ENCODE measurements around the gene SHC3. TPM values are rescaled to one million over a fixed set of nuclear protein-coding genes. Genes with fewer than 3 reads are reported as not detected.
"Not testable (repeated sequence)": the region's sequence is repeated elsewhere in the genome, so short reads cannot be mapped to it uniquely, and the experiment has no call there.

The SHC3 gene
- total and polyA plus RNA-seq, 8 donors, result 0.15 to 1.7 (median 1.0) TPM

GRCh38 chr9:89218040-89218928 is 39.7 kb upstream of the SHC3 start:
- peak in 1 of 2 donors; percentile 56 for DNase-seq
- no peak for TF ChIP-seq POLR2AphosphoS5 (IDR thresholded peaks at IDR 0.05)
- TF ChIP-seq POLR2A (IDR thresholded peaks at IDR 0.05), result no peak
- TF ChIP-seq CTCF (IDR thresholded peaks at IDR 0.05), result no peak
- no peak for TF ChIP-seq EP300 (IDR thresholded peaks at IDR 0.05)
- H3K9me3 ChIP-seq, result no peaks in the 10 kb centered on the region
- no peaks in the 10 kb centered on the region for H3K36me3 ChIP-seq
- 38 to 55% (median 50%) methylated on average over 11 of the region's 11 CpGs for WGBS, 5 donors
- H3K4me3 ChIP-seq, result no peak overlapping the region
- H3K27me3 ChIP-seq, result no peaks in the 10 kb centered on the region
- intact Hi-C loops (cut with DNase I; ENCODE audit: low total_unique reads), result no loop called here
- H3K4me1 ChIP-seq, result peaks cover 0 to 10% (median 0%) of the 10 kb centered on the region in 4 donors
- H3K27ac ChIP-seq, result peak overlapping the region in 3 of 5 donors; percentile 5 to 40 (median 32)

DNA sequence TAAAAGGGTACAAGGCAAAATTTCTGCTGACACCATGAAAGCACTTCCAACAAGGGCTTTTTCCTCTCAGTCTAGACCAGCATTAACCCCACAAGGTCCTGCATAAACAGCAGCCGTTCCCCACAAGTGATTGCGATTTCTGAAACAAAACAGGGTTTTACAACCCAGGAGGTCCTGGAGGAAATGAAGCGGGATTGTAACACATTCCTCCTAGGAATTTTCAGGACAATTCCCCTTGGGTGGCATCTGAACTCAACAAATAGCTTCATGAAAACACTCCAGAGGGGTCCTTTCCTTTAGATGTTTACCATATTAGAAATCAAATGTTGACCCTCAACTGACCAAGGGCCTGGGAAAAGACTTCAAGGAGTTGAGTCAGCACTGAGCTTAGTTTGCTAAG is 36.7 kb upstream of the SHC3 start:
- H3K27ac ChIP-seq, result no peak overlapping the region
- 68 to 81% (median 77%) methylated on average over 3 of the region's 3 CpGs for WGBS, 5 donors
- H3K4me3 ChIP-seq, result no peak overlapping the region
- peaks cover 0 to 10% (median 0%) of the 10 kb centered on the region in 4 donors for H3K4me1 ChIP-seq
- intact Hi-C loops (cut with DNase I; ENCODE audit: low total_unique reads), result no loop called here
- no peak for DNase-seq
- no peaks in the 10 kb centered on the region for H3K27me3 ChIP-seq
- TF ChIP-seq EP300 (IDR thresholded peaks at IDR 0.05) (no peak), POLR2AphosphoS5 (IDR thresholded peaks at IDR 0.05) (no peak), POLR2A (IDR thresholded peaks at IDR 0.05) (no peak), CTCF (IDR thresholded peaks at IDR 0.05) (no peak)
- H3K36me3 ChIP-seq, result no peaks in the 10 kb centered on the region
- no peaks in the 10 kb centered on the region for H3K9me3 ChIP-seq

DNA sequence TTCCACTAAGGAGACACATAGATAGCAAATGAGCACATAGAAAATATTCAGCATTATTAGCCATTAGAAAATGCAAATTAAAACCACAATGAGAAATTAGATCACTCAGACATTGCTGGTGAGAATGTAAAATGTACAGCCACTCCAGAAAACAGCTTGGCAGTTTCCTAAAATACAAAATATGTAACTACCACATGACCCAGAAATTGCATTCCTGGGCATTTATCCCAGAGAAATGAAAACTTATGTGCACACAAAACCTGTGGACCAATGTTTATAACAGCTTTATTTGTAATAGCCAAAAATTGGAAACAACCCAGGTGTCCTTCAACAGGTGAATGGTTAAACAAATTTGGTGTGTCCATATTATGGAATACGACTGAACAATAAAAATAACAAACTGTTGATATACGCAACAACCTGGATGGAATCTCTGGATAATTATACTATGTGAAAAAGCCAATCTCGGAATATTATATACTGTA is 34.8 kb upstream of the SHC3 start:
- DNase-seq, result no peak
- no peak for TF ChIP-seq POLR2A (IDR thresholded peaks at IDR 0.05)
- no peak for TF ChIP-seq CTCF (IDR thresholded peaks at IDR 0.05)
- TF ChIP-seq EP300 (IDR thresholded peaks at IDR 0.05), result no peak
- no peak for TF ChIP-seq POLR2AphosphoS5 (IDR thresholded peaks at IDR 0.05)
- no peaks in the 10 kb centered on the region for H3K27me3 ChIP-seq
- no peak overlapping the region for H3K4me3 ChIP-seq
- WGBS, 5 donors, result 81 to 87% (median 81%) methylated on average over 3 of the region's 3 CpGs
- intact Hi-C loops (cut with DNase I; ENCODE audit: low total_unique reads), result no loop called here
- no peaks in the 10 kb centered on the region for H3K9me3 ChIP-seq
- no peaks in the 10 kb centered on the region for H3K36me3 ChIP-seq
- H3K27ac ChIP-seq, result no peak overlapping the region
- H3K4me1 ChIP-seq, result peaks cover 0 to 6% (median 0%) of the 10 kb centered on the region in 4 donors

GRCh38 chr9:89212171-89212570 is 33.6 kb upstream of the SHC3 start:
- Histone ChIP-seq H3K27me3 (no peaks in the 10 kb centered on the region), H3K9me3 (no peaks in the 10 kb centered on the region), H3K4me3 (no peak overlapping the region), H3K36me3 (no peaks in the 10 kb centered on the region), H3K27ac (no peak overlapping the region), H3K4me1 (no peaks in the 10 kb centered on the region)
- intact Hi-C loops (cut with DNase I; ENCODE audit: low total_unique reads), result no loop called here
- TF ChIP-seq POLR2AphosphoS5 (IDR thresholded peaks at IDR 0.05), result no peak
- TF ChIP-seq CTCF (IDR thresholded peaks at IDR 0.05), result no peak
- TF ChIP-seq EP300 (IDR thresholded peaks at IDR 0.05), result no peak
- TF ChIP-seq POLR2A (IDR thresholded peaks at IDR 0.05), result no peak
- 78 to 97% (median 92%) methylated on average over 1 of the region's 1 CpG for WGBS, 5 donors
- DNase-seq, result no peak

DNA sequence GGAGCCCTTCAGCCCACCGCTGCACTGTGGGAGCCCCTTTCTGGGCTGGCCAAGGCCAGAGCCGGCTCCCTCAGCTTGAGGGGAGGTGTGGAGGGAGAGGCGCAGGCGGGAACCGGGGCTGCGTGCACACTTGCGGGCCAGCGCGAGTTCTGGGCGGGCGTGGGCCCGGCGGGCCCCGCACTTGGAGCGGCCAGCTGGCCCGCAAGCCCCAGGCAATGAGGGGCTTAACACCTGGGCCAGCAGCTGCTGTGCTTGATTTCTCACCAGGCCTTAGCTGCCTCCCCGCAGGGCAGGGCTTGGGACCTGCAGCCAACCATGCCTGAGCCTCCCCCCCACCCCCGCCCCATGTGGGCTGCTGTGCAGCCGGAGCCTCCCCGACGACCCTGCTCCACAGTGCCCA is 30.7 kb upstream of the SHC3 start:
- WGBS, 5 donors, result 92 to 100% (median 97%) methylated on average over 4 to 21 of the region's 21 CpGs
- DNase-seq; H3K27ac ChIP-seq; H3K27me3 ChIP-seq; H3K9me3 ChIP-seq; intact Hi-C loops (cut with DNase I; ENCODE audit: low total_unique reads); H3K36me3 ChIP-seq; H3K4me3 ChIP-seq; H3K4me1 ChIP-seq: not testable (repeated sequence)

Data from stomach (tissue), 9 donors.